Panc1 (cell line): ENCODE data around the gene SULT4A1. TPM values are rescaled to one million over a fixed set of nuclear protein-coding genes. Genes with fewer than 3 reads are reported as not detected.

Experiments
- ATAC-seq: fragments of 200-7000 bp; cut with Tn5 transposase; 2 replicates; pipeline ENCODE4 v1.9.1; 2020; ENCODE audit warnings: mild to moderate bottlenecking, moderate library complexity
- BruUV-seq: library from RNA; stranded (reverse); fragments of 400-500 nt; replicated peaks from 2 replicates; lab custom pipeline; 2021; lab: Mats Ljungman, UMichigan
- CTCF ChIA-PET: fragments of 300-600 bp; sonication (Branson Sonifier 250); formaldehyde crosslinking; loops from one replicate; lab custom pipeline; 2022; ENCODE audit warnings: antibody characterized with exemption; lab: Charles Lee
- POLR2A ChIA-PET: fragments of 300-600 bp; sonication (Branson Sonifier 250); formaldehyde crosslinking; loops from one replicate; lab custom pipeline; 2022; ENCODE audit warnings: antibody characterized with exemption; lab: Charles Lee
- DNase-seq: peaks from one replicate; pipeline ENCODE4 v3.0.0-alpha.2; 2010; ENCODE audit warnings: low read depth, low spot score
- H3K27ac ChIP-seq: 2 replicates; pipeline ENCODE4 v1.5.1; 2011; ENCODE audit warnings: mild to moderate bottlenecking, low read length, inconsistent platforms
- H3K27me3 ChIP-seq: fragments of 200-500 bp; sonication (Bioruptor generic); 2 replicates; pipeline ENCODE4 v1.6.0; 2014; ENCODE audit warnings: low read length, inconsistent platforms; ENCODE audit not compliant: control insufficient read depth, insufficient read depth
- H3K36me3 ChIP-seq: fragments of 200-500 bp; sonication (Bioruptor generic); 2 replicates; pipeline ENCODE4 v1.5.1; 2014; ENCODE audit warnings: inconsistent platforms, mild to moderate bottlenecking, low read length, moderate library complexity; ENCODE audit not compliant: control insufficient read depth, insufficient read depth
- H3K4me1 ChIP-seq: 2 replicates; pipeline ENCODE4 v1.5.1; 2011; ENCODE audit warnings: inconsistent platforms, mild to moderate bottlenecking, low read length, moderate library complexity; ENCODE audit not compliant: control insufficient read depth, insufficient read depth
- H3K4me3 ChIP-seq, 2 experiments: 2 replicates each; pipeline ENCODE4 v1.5.1; 2011 to 2012; ENCODE audit warnings: low read depth in 2 of 2, low read length in 2 of 2, mild to moderate bottlenecking in 2 of 2, inconsistent platforms in 1 of 2, moderate library complexity in 1 of 2
- H3K9me3 ChIP-seq: fragments of 200-500 bp; sonication (Bioruptor generic); 2 replicates; pipeline ENCODE4 v1.5.1; 2014; ENCODE audit warnings: low read depth, mild to moderate bottlenecking, inconsistent platforms, low read length, moderate library complexity; ENCODE audit not compliant: control insufficient read depth, insufficient read depth
- CTCF ChIP-seq: fragments of 450-650 bp; IDR thresholded peaks from 2 replicates; pipeline ENCODE4 v1.5.1; 2017; ENCODE audit warnings: mild to moderate bottlenecking
- POLR2AphosphoS5 ChIP-seq: IDR thresholded peaks from 2 replicates; pipeline ENCODE4 v1.6.1; 2012; ENCODE audit warnings: mild to moderate bottlenecking, low read depth, low read length, moderate library complexity
- REST ChIP-seq, 2 experiments: IDR thresholded peaks; 2 replicates each; pipeline ENCODE4 v1.6.1; 2011 to 2012; ENCODE audit warnings: low read depth in 2 of 2, control low read depth in 1 of 2, low read length in 1 of 2, mild to moderate bottlenecking in 1 of 2, moderate library complexity in 1 of 2; ENCODE audit not compliant: insufficient read depth in 1 of 2
- SIN3A ChIP-seq: IDR thresholded peaks from 2 replicates; pipeline ENCODE4 v1.6.1; 2012; ENCODE audit warnings: low read depth, mild to moderate bottlenecking, low read length, moderate library complexity, borderline replicate concordance; ENCODE audit not compliant: insufficient read depth
- TCF7L2 ChIP-seq: IDR thresholded peaks from 2 replicates; pipeline ENCODE4 v1.6.1; 2011; ENCODE audit warnings: mild to moderate bottlenecking, low read depth, low read length, inconsistent platforms
- in situ Hi-C: cut with HindIII; loops from 2 replicates; pipeline ENCODE4 v1.10.0; 2016; ENCODE audit warnings: low sequenced_read_pairs, low pct_unique_long_range_greater_than_20kb
- intact Hi-C: fragments of 100-400 bp; cut with micrococcal nuclease; formaldehyde crosslinking; loops from one replicate; pipeline ENCODE4 v1.10.0; 2022; ENCODE audit not compliant: unreplicated experiment
- total RNA-seq: library from RNA; stranded (reverse); gene quantifications from one replicate; pipeline ENCODE4 v1.2.1, GENCODE V29; 2021; ENCODE audit not compliant: unreplicated experiment

Gene SULT4A1
- total RNA-seq, 1 experiment from 2014 or later, result 12.0 TPM

- DNase-seq (no peak), ATAC-seq (no peak)
- H3K4me3 ChIP-seq, result no peak overlapping the region
- H3K9me3 ChIP-seq, result no peaks in the 10 kb centered on the region
- in situ Hi-C loops, result no loop called here
- no peaks in the 10 kb centered on the region for H3K4me1 ChIP-seq
- H3K36me3 ChIP-seq, result no peaks in the 10 kb centered on the region
- BruUV-seq, result no TSS peak
- TF ChIP-seq SIN3A, result no peak
- TF ChIP-seq CTCF, result no peak
- TF ChIP-seq REST (IDR thresholded peaks at IDR 0.05; ENCODE audit: insufficient read depth in 1 of 2, low read depth in 2 of 2, low read length in 1 of 2), result no peak
- no peak for TF ChIP-seq TCF7L2
- no peak for TF ChIP-seq POLR2AphosphoS5
- H3K27ac ChIP-seq, result no peak overlapping the region
- ChIA-PET CTCF (no interaction called here), POLR2A (no interaction called here)
- intact Hi-C loops, result no loop called here
- no peaks in the 10 kb centered on the region for H3K27me3 ChIP-seq
Measured at GRCh38 chr22:43835736-43836135, 26.6 kb downstream of the SULT4A1 start.

GRCh38 chr22:43835166-43835565, 27.1 kb downstream of the SULT4A1 start:
- ATAC-seq (no peak), DNase-seq (no peak)
- ChIA-PET POLR2A (no interaction called here), CTCF (no interaction called here)
- Histone ChIP-seq H3K27me3 (no peaks in the 10 kb centered on the region), H3K27ac (no peak overlapping the region), H3K9me3 (no peaks in the 10 kb centered on the region), H3K4me1 (no peaks in the 10 kb centered on the region), H3K36me3 (no peaks in the 10 kb centered on the region), H3K4me3 (no peak overlapping the region)
- in situ Hi-C loops, result no loop called here
- no peak for TF ChIP-seq CTCF
- no peak for TF ChIP-seq TCF7L2
- no peak for TF ChIP-seq SIN3A
- TF ChIP-seq REST (IDR thresholded peaks at IDR 0.05; ENCODE audit: insufficient read depth in 1 of 2, low read depth in 2 of 2, low read length in 1 of 2), result no peak
- no peak for TF ChIP-seq POLR2AphosphoS5
- no TSS peak for BruUV-seq
- intact Hi-C loops, result no loop called here
